Measurements from ENCODE around the gene LRRK1. TPM values are rescaled to one million over a fixed set of nuclear protein-coding genes. Genes with fewer than 3 reads are reported as not detected.
A peak's percentile ranks its signal among the peaks of the same experiment; 100 is the strongest.

Gene LRRK1
- total RNA-seq, 1 donor from 2014 or later: not detected

DNA sequence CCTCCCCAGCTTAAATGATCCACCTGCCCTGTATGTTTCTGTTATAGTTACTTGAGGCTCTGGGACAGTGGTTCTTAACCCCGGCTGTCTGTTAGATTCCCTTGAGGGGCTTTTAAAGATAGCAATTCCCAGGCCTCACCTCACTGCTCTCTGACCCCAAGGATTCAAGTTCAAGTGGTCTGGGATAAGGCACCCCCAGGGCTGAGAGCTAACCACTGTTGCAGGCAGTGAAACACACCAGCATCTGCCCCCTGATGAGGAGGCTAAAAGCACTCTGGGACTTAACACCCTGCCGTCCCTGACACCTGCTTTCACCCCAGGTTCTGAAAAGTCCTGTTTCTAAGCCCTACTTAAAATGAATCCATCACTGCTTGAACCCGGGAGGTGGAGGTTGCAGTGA is 103.7 kb downstream of the LRRK1 start:
- no peaks in the 10 kb centered on the region for H3K79me2 ChIP-seq (ENCODE audit: low read depth)
- no peak overlapping the region for H3K27ac ChIP-seq
- peaks cover 36% of the 10 kb centered on the region for H3K4me1 Mint-ChIP-seq
- no peak overlapping the region for H2AFZ ChIP-seq (replicated peaks)
- H3K4me1 ChIP-seq: peaks cover 11% of the 10 kb centered on the region
- no peak overlapping the region for H3K4me3 Mint-ChIP-seq
- H3K36me3 ChIP-seq: no peaks in the 10 kb centered on the region
- peaks cover 6% of the 10 kb centered on the region for H3F3A ChIP-seq (ENCODE audit: low read depth)
- TF ChIP-seq EZH2phosphoT487 (IDR thresholded peaks at IDR 0.05) (no peak), EZH2 (IDR thresholded peaks at IDR 0.05) (no peak)
- TF ChIP-seq, protein P1, sequence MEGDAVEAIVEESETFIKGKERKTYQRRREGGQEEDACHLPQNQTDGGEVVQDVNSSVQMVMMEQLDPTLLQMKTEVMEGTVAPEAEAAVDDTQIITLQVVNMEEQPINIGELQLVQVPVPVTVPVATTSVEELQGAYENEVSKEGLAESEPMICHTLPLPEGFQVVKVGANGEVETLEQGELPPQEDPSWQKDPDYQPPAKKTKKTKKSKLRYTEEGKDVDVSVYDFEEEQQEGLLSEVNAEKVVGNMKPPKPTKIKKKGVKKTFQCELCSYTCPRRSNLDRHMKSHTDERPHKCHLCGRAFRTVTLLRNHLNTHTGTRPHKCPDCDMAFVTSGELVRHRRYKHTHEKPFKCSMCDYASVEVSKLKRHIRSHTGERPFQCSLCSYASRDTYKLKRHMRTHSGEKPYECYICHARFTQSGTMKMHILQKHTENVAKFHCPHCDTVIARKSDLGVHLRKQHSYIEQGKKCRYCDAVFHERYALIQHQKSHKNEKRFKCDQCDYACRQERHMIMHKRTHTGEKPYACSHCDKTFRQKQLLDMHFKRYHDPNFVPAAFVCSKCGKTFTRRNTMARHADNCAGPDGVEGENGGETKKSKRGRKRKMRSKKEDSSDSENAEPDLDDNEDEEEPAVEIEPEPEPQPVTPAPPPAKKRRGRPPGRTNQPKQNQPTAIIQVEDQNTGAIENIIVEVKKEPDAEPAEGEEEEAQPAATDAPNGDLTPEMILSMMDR (IDR thresholded peaks at IDR 0.05): no peak
- no peak overlapping the region for H3K27ac Mint-ChIP-seq
- no peaks in the 10 kb centered on the region for H4K20me1 ChIP-seq (ENCODE audit: low read depth)
- DNase-seq (ENCODE audit: low spot score): no peak
- H3K36me3 Mint-ChIP-seq: no peaks in the 10 kb centered on the region
- H3K4me2 ChIP-seq: no peak overlapping the region
- H3K9me3 ChIP-seq (ENCODE audit: low read depth): no peaks in the 10 kb centered on the region
- peaks cover 2% of the 10 kb centered on the region for H3K9me3 Mint-ChIP-seq
- H3K27me3 ChIP-seq: no peaks in the 10 kb centered on the region
- no peaks in the 10 kb centered on the region for H3K27me3 Mint-ChIP-seq (ENCODE audit: insufficient read depth, low read depth)
- no peak overlapping the region for H3K4me3 ChIP-seq
- no peak overlapping the region for H3K9ac ChIP-seq

DNA sequence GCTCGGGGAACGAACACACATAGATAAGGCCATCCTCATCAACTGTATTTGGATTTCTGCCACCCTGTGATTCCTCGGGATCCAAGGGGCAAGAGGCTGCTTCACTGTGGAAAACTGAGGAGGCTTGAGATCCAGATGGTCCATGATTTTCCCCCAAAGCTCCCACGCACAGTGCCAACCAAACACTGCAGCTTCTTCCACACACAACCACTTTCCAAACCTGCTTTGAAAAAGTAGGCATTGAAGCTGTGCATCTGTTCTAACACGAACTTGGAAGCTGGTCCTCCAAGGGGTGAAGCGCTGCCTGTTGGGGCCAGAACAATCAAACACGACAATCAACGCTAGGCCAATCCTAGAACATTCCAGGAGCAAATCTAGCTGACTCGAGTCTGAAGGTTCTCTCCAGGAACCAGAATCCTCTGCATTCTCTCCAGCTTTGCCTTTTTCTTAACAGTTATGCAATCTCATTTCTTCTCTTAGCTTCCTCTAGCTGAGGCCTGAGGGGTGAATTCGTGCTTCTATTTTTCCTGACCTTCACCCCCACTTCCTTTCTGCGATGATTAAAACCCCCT is 104.4 kb downstream of the LRRK1 start:
- no peaks in the 10 kb centered on the region for H3K79me2 ChIP-seq (ENCODE audit: low read depth)
- H3K4me2 ChIP-seq: no peak overlapping the region
- H3K36me3 Mint-ChIP-seq: no peaks in the 10 kb centered on the region
- H3K4me3 ChIP-seq: no peak overlapping the region
- TF ChIP-seq EZH2phosphoT487 (IDR thresholded peaks at IDR 0.05): no peak
- no peak for TF ChIP-seq EZH2 (IDR thresholded peaks at IDR 0.05)
- TF ChIP-seq, protein P1 (IDR thresholded peaks at IDR 0.05): no peak
- H3K9me3 ChIP-seq (ENCODE audit: low read depth): no peaks in the 10 kb centered on the region
- peak overlapping the region; percentile 89 for H3K27ac Mint-ChIP-seq
- H3K4me1 Mint-ChIP-seq: peaks cover 40% of the 10 kb centered on the region
- no peak overlapping the region for H2AFZ ChIP-seq (replicated peaks)
- peaks cover 6% of the 10 kb centered on the region for H3F3A ChIP-seq (ENCODE audit: low read depth)
- no peaks in the 10 kb centered on the region for H3K36me3 ChIP-seq
- H3K27me3 Mint-ChIP-seq (ENCODE audit: insufficient read depth, low read depth): no peaks in the 10 kb centered on the region
- peaks cover 11% of the 10 kb centered on the region for H3K4me1 ChIP-seq
- no peak overlapping the region for H3K27ac ChIP-seq
- no peak overlapping the region for H3K9ac ChIP-seq
- peaks cover 2% of the 10 kb centered on the region for H3K9me3 Mint-ChIP-seq
- peak overlapping the region; percentile 50 for H3K4me3 Mint-ChIP-seq
- H3K27me3 ChIP-seq: no peaks in the 10 kb centered on the region
- no peaks in the 10 kb centered on the region for H4K20me1 ChIP-seq (ENCODE audit: low read depth)
- DNase-seq (ENCODE audit: low spot score): no peak

DNA sequence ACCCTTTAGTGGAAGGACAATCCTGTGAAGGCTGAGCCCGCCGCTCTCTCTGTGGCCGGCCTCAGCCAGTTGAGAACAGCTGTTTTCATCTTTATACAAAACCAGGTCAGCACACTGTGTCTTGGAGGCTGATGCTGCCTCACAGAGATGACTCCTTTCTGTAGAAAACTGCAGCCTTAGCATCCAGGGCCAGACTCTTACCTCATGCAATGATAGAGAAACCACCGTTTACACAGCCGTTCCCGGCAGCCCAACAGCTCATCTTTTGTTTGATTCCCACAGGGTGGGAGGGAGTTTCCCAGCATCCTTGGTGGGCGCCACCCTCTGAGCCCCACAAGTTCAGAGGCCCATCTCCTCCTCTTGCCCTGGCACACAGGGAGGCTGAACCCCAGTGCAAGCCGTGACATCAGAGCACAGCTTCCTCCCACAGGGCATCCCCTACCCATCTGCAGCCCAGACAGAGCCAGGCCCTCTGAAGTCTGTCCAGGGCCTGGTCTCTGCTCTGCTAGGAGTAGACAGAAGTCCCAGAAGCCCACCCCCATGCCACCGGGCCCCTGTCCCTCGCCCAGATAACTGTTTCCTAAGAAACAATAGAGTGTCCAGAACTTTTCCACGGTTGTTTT is 105.0 kb downstream of the LRRK1 start:
- Histone ChIP-seq H3K27ac (no peak overlapping the region), H3K36me3 (no peaks in the 10 kb centered on the region), H3K9me3 (ENCODE audit: low read depth) (no peaks in the 10 kb centered on the region), H3K9ac (no peak overlapping the region), H2AFZ (replicated peaks) (no peak overlapping the region), H3K27me3 (no peaks in the 10 kb centered on the region), H3K4me1 (peaks cover 9% of the 10 kb centered on the region), H4K20me1 (ENCODE audit: low read depth) (no peaks in the 10 kb centered on the region), H3F3A (ENCODE audit: low read depth) (peaks cover 3% of the 10 kb centered on the region), H3K4me2 (no peak overlapping the region), H3K79me2 (ENCODE audit: low read depth) (no peaks in the 10 kb centered on the region), H3K4me3 (no peak overlapping the region)
- DNase-seq (ENCODE audit: low spot score): no peak
- no peaks in the 10 kb centered on the region for H3K27me3 Mint-ChIP-seq (ENCODE audit: insufficient read depth, low read depth)
- TF ChIP-seq, protein P1 (IDR thresholded peaks at IDR 0.05): no peak
- TF ChIP-seq EZH2 (IDR thresholded peaks at IDR 0.05) (no peak), EZH2phosphoT487 (IDR thresholded peaks at IDR 0.05) (no peak)
- no peaks in the 10 kb centered on the region for H3K36me3 Mint-ChIP-seq
- peak overlapping the region; percentile 50 for H3K4me3 Mint-ChIP-seq
- H3K9me3 Mint-ChIP-seq: peaks cover 4% of the 10 kb centered on the region
- peaks cover 37% of the 10 kb centered on the region for H3K4me1 Mint-ChIP-seq
- peak overlapping the region; percentile 89 for H3K27ac Mint-ChIP-seq

All from neural progenitor cell (in vitro differentiated cells).